NCI-H128 (cell line): ENCODE results near the gene HTN3.
"Not testable (repeated sequence)": the region's sequence is repeated elsewhere in the genome, so short reads cannot be mapped to it uniquely, and the experiment has no call there.

Source experiments
- DNase-seq: peaks from one replicate; lab custom pipeline; 2025; ENCODE audit not compliant: unreplicated experiment; lab: John Stamatoyannopoulos, UW

HTN3 gene

GRCh38 chr4:70028159-70028558 is at the start of gene HTN3:
TSS of gene HTN3 (plus strand) at chr4:70028459. CDS start at chr4:70030741, 2,282 bp downstream.
- DNase-seq: not testable (repeated sequence)

- no peak for DNase-seq
These were observed 44.2 kb upstream of the HTN3 start for GRCh38 chr4:69984030-69984443.

- DNase-seq: no peak
These were observed 41.6 kb upstream of the HTN3 start for GRCh38 chr4:69986663-69987062.

- DNase-seq: no peak
These were observed 37.2 kb upstream of the HTN3 start for GRCh38 chr4:69991016-69991415.

- DNase-seq: no peak
These were observed 33.5 kb upstream of the HTN3 start for GRCh38 chr4:69994782-69995181.

GRCh38 chr4:69995526-69996016 is 32.7 kb upstream of the HTN3 start, which contains the start of gene STATH:
TSS of gene STATH (plus strand) at chr4:69995966. CDS start at chr4:69998438, 2,472 bp downstream.
- no peak for DNase-seq

DNA sequence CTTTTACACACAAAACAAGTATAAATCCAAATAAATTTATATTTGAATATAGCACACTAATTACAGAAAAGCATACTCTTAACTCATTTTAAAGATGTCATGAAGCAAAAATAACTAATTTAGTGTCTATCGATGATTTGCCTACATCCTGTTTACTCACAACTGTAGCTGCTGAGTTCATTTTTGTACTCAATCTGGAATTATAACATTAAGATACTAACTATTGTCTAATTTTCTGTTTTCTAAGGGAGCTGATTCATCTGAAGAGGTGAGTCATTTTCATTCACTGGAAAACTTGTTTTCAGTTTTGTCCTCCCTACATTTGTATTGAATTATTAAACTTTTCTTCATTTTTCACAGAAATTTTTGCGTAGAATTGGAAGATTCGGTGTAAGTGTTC is 28.8 kb upstream of the HTN3 start:
- no peak for DNase-seq

GRCh38 chr4:70000711-70001110 is 27.5 kb upstream of the HTN3 start:
- no peak for DNase-seq

GRCh38 chr4:70002507-70002906 is 25.8 kb upstream of the HTN3 start:
- no peak for DNase-seq

- DNase-seq: no peak
These were observed 19.5 kb upstream of the HTN3 start for GRCh38 chr4:70008771-70009170.

DNA sequence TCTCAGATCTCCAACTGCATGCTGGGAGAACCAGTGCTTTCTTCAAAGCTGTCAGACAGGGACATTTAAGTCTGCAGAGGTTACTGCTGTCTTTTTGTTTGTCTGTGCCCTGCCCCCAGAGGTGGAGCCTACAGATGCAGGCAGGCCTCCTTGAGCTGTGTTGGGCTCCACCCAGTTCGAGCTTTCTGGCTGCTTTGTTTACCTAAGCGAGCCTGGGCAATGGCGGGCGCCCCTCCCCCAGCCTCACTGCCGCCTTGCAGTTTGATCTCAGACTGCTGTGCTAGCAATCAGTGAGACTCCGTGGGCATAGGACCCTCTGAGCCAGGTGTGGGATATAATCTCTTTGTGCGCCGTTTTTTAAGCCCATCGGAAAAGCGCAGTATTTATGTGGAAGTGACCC is 9.3 kb upstream of the HTN3 start:
- not testable (repeated sequence) for DNase-seq

DNA sequence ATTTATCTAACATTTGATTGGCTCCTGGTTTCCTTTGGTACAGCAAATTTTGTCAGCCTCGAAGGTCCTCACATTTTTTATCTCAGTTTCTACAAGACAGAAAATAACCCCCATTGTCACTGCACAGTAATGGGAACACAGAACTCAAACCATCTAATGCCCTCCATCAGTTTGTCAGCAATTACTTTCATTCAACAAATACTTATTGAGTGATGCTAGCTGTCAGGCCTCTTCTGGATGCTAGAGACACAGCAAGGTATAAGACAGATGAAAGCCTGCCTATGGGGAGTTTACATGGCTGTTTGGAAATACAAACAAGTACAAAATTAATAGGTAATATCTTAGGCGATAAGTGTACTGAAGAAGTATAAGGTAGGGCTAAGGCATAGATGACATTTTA is 5.0 kb upstream of the HTN3 start:
- no peak for DNase-seq

DNA sequence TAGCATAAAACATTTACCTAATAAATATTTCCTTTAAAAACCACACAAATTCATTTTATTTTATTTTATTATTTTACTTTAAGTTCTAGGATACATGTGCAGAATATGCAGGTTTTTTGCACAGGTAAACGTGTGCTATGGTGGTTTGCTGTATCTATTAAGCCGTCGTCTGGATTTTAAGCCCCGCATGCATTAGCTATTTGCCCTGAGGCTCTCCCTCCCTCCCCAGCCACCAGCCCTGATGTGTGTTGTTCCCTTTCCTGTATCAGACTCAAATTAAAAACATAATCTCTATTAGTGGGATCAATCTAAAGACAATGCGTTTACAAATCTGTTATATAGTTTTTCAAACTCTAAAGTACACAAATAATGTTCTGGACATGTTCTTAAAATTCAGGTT is 1.2 kb upstream of the HTN3 start:
- no peak for DNase-seq

DNA sequence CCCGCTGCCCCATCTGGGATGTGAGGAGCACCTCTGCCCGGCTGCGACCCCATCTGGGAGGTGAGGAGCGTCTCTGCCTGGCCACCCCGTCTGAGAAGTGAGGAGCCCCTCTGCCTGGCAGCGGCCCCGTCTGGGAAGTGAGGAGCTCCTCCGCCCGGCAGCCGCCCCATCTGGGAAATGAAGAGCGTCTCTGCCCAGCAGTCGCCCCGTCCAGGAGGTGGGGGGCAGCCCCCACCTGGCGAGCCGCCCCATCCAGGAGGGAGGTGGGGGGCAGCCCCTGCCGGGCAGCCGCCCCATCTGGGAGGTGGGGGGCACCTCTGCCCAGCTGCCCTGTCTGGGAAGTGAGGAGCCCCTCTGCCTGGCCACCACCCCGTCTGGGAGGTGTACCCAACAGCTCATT is 9.3 kb downstream of the HTN3 start:
- DNase-seq: not testable (repeated sequence)

DNA sequence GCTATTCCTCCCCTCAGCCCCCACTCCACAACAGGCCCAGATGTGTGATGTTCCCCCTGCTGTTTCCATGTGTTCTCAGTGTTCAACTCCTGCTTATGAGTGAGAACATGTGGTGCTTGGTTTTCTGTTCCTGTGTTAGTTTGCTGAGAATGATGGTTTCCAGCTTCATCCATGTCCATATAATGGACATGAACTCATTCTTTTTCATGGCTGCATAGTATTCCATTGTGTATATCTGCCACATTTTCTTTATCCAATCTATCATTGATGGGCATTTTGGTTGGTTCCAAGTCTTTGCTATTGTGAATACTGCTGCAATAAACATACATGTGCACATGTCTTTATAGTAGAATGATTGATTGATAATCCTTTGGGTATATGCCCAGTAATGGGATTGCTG is 11.7 kb downstream of the HTN3 start:
- DNase-seq: not testable (repeated sequence)

- DNase-seq: no peak
These were observed 13.5 kb downstream of the HTN3 start for GRCh38 chr4:70041652-70042286.

DNA sequence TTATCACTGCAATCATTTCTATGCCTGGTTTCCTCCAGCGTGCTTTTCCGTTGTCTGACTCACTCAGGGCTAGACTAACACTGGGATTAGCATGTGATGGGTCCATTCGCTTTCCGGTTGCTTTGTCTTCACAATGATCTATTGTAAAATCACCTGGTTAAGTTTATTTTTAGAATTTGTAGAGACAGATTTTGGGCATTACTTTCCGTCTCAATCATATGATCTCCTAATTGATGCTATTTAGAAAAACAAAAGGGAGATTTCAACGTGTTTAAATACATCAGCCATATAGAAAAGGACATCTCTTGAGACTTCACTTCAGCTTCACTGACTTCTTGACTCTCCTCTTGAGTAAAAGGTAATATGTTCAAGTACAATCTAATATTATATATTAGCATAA is 21.9 kb downstream of the HTN3 start, which contains the start of gene HTN1:
TSS of gene HTN1 (plus strand) at position 301 of the 400 bp plus-strand sequence. CDS start 2,639 bp downstream, outside the sequence.
- DNase-seq: not testable (repeated sequence)

GRCh38 chr4:70056534-70056933 is 28.3 kb downstream of the HTN3 start:
- not testable (repeated sequence) for DNase-seq

DNA sequence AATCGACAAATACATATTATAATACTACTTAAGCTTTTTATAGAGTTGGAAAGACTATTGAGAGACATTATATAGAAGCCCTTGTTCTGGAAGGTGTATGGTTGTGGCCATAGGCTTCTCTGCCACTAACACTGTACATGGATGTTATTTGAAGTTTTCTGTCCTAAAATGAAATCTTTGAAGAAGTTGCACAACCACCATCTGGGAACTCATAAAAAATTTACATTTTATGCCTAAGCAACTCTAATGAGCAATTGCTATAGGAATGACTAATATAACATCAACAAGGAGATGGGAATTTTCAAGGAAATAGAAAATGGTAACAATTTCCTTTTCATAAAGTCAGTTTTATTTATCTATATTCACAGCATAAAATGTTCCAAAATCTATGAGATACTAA is 29.4 kb downstream of the HTN3 start:
- no peak for DNase-seq

DNA sequence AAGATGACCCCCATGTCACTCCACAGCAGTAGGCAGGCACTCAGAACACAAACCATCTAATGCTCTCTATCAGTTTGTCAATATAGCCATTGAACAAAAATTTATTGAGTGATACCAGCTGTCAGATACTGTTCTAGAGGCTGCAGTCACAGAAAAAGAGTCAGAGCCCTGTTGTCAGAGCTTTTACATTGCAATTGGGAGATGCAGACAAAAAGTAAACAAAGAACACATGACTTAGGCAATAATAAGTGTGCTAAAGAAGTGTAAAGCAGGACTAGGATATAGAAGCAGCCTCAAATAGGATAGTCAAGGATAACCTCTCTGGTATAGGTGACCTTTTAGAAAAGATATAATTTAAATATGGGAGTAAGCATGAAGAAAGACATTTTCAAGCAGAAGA is 30.9 kb downstream of the HTN3 start:
- DNase-seq: no peak

GRCh38 chr4:70062000-70062399 is 33.7 kb downstream of the HTN3 start:
- DNase-seq: no peak

GRCh38 chr4:70080205-70080604 is 51.9 kb downstream of the HTN3 start:
- no peak for DNase-seq
